Stomach (tissue), 9 donors: ENCODE results near the gene CABLES1. TPM values are rescaled to one million over a fixed set of nuclear protein-coding genes. Genes with fewer than 3 reads are reported as not detected.

ENCODE experiments used
- DNase-seq, 2 donors: peaks; one replicate each; pipeline versions ENCODE4 v3.0.0 to v3.0.0-alpha.2; 2013 to 2019
- H3K27ac ChIP-seq, 5 donors: fragments of 200-600 bp in 4 of 5; sonication (generic) in 4 of 5; one replicate each; pipeline ENCODE4 v1.5.1; 2013 to 2019; ENCODE audit warnings: mild to moderate bottlenecking in 1 of 5, moderate library complexity in 1 of 5
- H3K27me3 ChIP-seq, 3 donors: fragments of 200-600 bp; sonication (generic); one replicate each; pipeline ENCODE4 v1.5.1; 2017 to 2019; ENCODE audit warnings: mixed run types in 1 of 3
- H3K36me3 ChIP-seq, 4 donors: fragments of 200-600 bp; sonication (generic); 1 replicate in 3 of 4; 2 replicates in 1 of 4; pipeline ENCODE4 v1.5.1; 2016 to 2019
- H3K4me1 ChIP-seq, 4 donors: fragments of 200-600 bp; sonication (generic); one replicate each; pipeline ENCODE4 v1.5.1; 2016 to 2019
- H3K4me3 ChIP-seq, 4 donors: fragments of 200-600 bp; sonication (generic) in 3 of 4; one replicate each; pipeline ENCODE4 v1.5.1; 2016 to 2019; ENCODE audit warnings: mild to moderate bottlenecking in 1 of 4
- H3K9me3 ChIP-seq, 4 donors: fragments of 200-600 bp; sonication (generic); one replicate each; pipeline ENCODE4 v1.5.1; 2016 to 2019
- EP300 ChIP-seq: sonication (generic); formaldehyde crosslinking; IDR thresholded peaks from one replicate; pipeline ENCODE4 v1.6.1; 2017; ENCODE audit warnings: antibody characterized with exemption
- POLR2A ChIP-seq, 4 donors: fragments of 450-650 bp; IDR thresholded peaks; one replicate each; pipeline ENCODE4 v1.6.1; 2016; ENCODE audit warnings: antibody characterized with exemption in 4 of 4, control low read depth in 2 of 4, mild to moderate bottlenecking in 1 of 4, moderate library complexity in 1 of 4
- POLR2AphosphoS5 ChIP-seq, 3 donors: sonication (generic); formaldehyde crosslinking; IDR thresholded peaks; one replicate each; pipeline ENCODE4 v1.6.1; 2016; ENCODE audit warnings: antibody characterized with exemption in 3 of 3
- WGBS, 5 donors: extraction: QIAGEN DNeasy Blood & Tissue Kit in 3 of 5; methylation state at CpG; one replicate each; pipeline versions ENCODE4 v1.1.5 to v1.1.7; 2013 to 2018; 5-methylcytosine and 5-hydroxymethylcytosine counted together
- intact Hi-C: fragments of 100-400 bp; cut with DNase I; formaldehyde crosslinking; loops from one replicate; pipeline ENCODE4 v1.15.1; 2023; ENCODE audit warnings: low total_unique reads
- polyA plus RNA-seq, 3 donors: library from polyadenylated mRNA; stranded (reverse); fragments of 200-250 nt; gene quantifications; one replicate each; pipeline ENCODE4 v1.2.3, GENCODE V29; 2013
- total RNA-seq, 5 donors: library from RNA; depleted of rRNA; stranded (reverse); fragments of >200 nt; gene quantifications; one replicate each; pipeline versions ENCODE4 v1.1.0 to v1.2.3, GENCODE V29; 2014 to 2016
- TF ChIP-seq, protein P1 (sequence below), 7 experiments: fragments of 450-650 bp in 4 of 7; fragments of 200-600 bp in 3 of 7; sonication (generic) in 3 of 7; IDR thresholded peaks; one replicate each; pipeline ENCODE4 v1.5.1; 2016 to 2019; ENCODE audit warnings: antibody characterized with exemption in 7 of 7, control low read depth in 2 of 7, mild to moderate bottlenecking in 1 of 7
- donor health status: healthy with polysubstance abuse.
- donor health status: Bipolar disorder and iron deficiency.
- donor health status: healthy.

CABLES1 gene
- total and polyA plus RNA-seq, 8 donors = 5.6 to 36.8 (median 18.2) TPM

DNA sequence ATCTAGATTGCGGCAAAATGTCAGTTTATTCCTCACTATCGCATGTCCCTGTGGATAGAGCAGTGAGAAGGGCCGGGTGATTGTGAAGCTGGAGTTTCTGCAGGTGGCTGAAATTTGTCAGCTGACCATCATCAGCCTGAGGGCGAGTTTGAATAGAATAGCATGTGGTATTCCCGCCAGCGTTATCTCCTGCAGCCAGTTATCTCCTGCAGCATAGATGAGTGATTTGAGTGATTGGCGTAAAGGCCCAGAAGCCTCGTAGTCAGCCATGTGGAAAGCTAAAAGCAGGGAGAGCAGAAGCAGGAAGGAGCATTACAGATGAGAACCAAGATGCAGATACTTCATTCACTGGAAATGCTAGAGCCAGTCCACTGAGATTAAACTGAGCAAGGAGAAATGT, 65.5 kb downstream of the CABLES1 start:
- no peak for TF ChIP-seq EP300
- TF ChIP-seq, protein P1, sequence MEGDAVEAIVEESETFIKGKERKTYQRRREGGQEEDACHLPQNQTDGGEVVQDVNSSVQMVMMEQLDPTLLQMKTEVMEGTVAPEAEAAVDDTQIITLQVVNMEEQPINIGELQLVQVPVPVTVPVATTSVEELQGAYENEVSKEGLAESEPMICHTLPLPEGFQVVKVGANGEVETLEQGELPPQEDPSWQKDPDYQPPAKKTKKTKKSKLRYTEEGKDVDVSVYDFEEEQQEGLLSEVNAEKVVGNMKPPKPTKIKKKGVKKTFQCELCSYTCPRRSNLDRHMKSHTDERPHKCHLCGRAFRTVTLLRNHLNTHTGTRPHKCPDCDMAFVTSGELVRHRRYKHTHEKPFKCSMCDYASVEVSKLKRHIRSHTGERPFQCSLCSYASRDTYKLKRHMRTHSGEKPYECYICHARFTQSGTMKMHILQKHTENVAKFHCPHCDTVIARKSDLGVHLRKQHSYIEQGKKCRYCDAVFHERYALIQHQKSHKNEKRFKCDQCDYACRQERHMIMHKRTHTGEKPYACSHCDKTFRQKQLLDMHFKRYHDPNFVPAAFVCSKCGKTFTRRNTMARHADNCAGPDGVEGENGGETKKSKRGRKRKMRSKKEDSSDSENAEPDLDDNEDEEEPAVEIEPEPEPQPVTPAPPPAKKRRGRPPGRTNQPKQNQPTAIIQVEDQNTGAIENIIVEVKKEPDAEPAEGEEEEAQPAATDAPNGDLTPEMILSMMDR (IDR thresholded peaks at IDR 0.05) = no peak
- no peak for TF ChIP-seq POLR2AphosphoS5 (IDR thresholded peaks at IDR 0.05)
- no peak for TF ChIP-seq POLR2A (IDR thresholded peaks at IDR 0.05)
- Histone ChIP-seq H3K27me3 (no peaks in the 10 kb centered on the region), H3K27ac (no peak overlapping the region), H3K4me3 (no peak overlapping the region), H3K4me1 (no peaks in the 10 kb centered on the region), H3K36me3 (peaks cover 7 to 32% (median 27%) of the 10 kb centered on the region in 4 donors), H3K9me3 (no peaks in the 10 kb centered on the region)
- WGBS, 5 donors = 77 to 86% (median 79%) methylated on average over 8 of the region's 8 CpGs
- intact Hi-C loops = no loop called here
- DNase-seq = peak in 1 of 2 donors; percentile 27

DNA sequence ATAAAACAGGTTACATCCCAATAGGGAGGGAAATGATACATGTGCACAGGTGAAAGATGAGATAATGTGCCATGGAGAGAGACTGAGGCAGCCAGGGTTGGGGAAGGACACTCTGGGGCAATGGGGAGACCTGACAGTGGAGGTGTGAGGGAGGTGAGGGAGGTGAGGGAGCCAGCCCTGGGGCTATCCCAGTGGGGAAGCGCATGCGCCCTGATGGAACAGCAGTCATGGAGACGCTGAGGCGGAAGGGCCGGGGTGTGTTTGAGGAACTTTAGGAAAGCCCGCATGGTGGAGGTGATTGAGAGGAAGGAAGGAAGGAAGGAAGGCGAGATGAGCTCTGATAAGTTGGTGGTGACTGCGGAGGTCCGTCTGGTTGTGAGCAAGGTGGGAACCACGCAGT, 66.5 kb downstream of the CABLES1 start:
- Histone ChIP-seq H3K9me3 (no peaks in the 10 kb centered on the region), H3K4me3 (no peak overlapping the region), H3K4me1 (no peaks in the 10 kb centered on the region), H3K27ac (no peak overlapping the region), H3K36me3 (peaks cover 7 to 23% (median 20%) of the 10 kb centered on the region in 4 donors), H3K27me3 (no peaks in the 10 kb centered on the region)
- TF ChIP-seq, protein P1 (IDR thresholded peaks at IDR 0.05) = no peak
- TF ChIP-seq EP300 (no peak), POLR2A (IDR thresholded peaks at IDR 0.05) (no peak), POLR2AphosphoS5 (IDR thresholded peaks at IDR 0.05) (no peak)
- no peak for DNase-seq
- intact Hi-C loops = no loop called here
- 88 to 93% (median 90%) methylated on average over 10 of the region's 10 CpGs for WGBS, 5 donors

DNA sequence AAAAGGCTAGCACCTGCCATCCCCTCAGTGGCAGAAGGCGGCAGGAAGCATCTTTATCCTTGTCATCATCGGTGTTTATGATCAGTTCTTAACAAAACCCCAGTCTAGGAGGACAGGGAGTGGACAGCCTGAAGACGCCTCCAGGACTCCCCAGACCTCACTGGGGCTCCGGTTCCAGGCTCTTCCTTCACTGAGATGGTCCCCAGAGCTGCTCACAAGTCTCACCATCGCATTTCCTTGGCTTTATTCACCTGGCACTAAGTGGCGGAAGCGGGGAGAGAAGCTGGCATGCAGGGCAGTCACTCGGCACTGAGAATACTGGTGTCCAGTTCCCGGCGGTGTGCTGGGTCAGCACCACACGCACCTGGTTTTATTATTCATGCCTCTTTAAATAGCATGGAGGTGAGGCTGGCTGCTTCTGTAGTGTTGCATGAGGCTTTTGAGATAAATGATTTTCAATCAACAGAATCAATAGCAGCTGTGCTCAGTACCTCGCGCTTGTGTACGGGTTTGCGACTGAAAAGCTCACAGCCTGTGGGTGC, 68.7 kb downstream of the CABLES1 start:
- intact Hi-C loops = no loop called here
- peaks cover 0 to 4% (median 0%) of the 10 kb centered on the region in 4 donors for H3K9me3 ChIP-seq
- 91 to 95% (median 91%) methylated on average over 15 of the region's 15 CpGs for WGBS, 5 donors
- H3K4me1 ChIP-seq = peaks cover 0 to 9% (median 3%) of the 10 kb centered on the region in 4 donors
- DNase-seq = no peak
- H3K36me3 ChIP-seq = peaks cover 0 to 17% (median 9%) of the 10 kb centered on the region in 4 donors
- no peak overlapping the region for H3K27ac ChIP-seq
- TF ChIP-seq POLR2A (IDR thresholded peaks at IDR 0.05) = no peak
- TF ChIP-seq POLR2AphosphoS5 (IDR thresholded peaks at IDR 0.05) = no peak
- TF ChIP-seq, protein P1 (IDR thresholded peaks at IDR 0.05) = no peak
- TF ChIP-seq EP300 = no peak
- no peak overlapping the region for H3K4me3 ChIP-seq
- no peaks in the 10 kb centered on the region for H3K27me3 ChIP-seq

- TF ChIP-seq EP300 = no peak
- TF ChIP-seq, protein P1 (IDR thresholded peaks at IDR 0.05) = no peak
- no peak for TF ChIP-seq POLR2AphosphoS5 (IDR thresholded peaks at IDR 0.05)
- TF ChIP-seq POLR2A (IDR thresholded peaks at IDR 0.05) = no peak
- H3K27me3 ChIP-seq = no peaks in the 10 kb centered on the region
- no peak for DNase-seq
- WGBS, 5 donors = 85 to 94% (median 89%) methylated on average over 9 to 10 of the region's 10 CpGs
- H3K36me3 ChIP-seq = peaks cover 0 to 17% (median 9%) of the 10 kb centered on the region in 4 donors
- intact Hi-C loops = no loop called here
- H3K4me1 ChIP-seq = peaks cover 0 to 9% (median 3%) of the 10 kb centered on the region in 4 donors
- no peak overlapping the region for H3K4me3 ChIP-seq
- no peak overlapping the region for H3K27ac ChIP-seq
- peaks cover 0 to 4% (median 0%) of the 10 kb centered on the region in 4 donors for H3K9me3 ChIP-seq
These were observed 69.4 kb downstream of the CABLES1 start for GRCh38 chr18:23204589-23205235.
